Measurements from ENCODE around the gene CALR. TPM values are rescaled to one million over a fixed set of nuclear protein-coding genes. Genes with fewer than 3 reads are reported as not detected.
A peak's percentile ranks its signal among the peaks of the same experiment; 100 is the strongest.
"Not testable (repeated sequence)": the region's sequence is repeated elsewhere in the genome, so short reads cannot be mapped to it uniquely, and the experiment has no call there.

The CALR gene
- total RNA-seq: 1,241 and 1,304 TPM in 2 replicates
- long read RNA-seq, transcript CALR-201 (9 exons, 1,903 nt): major isoform, 548 of 601 reads
- long read RNA-seq, partial matches to known transcripts: 37 of 601 reads
- long read RNA-seq, other reads (novel, unspliced or antisense): 16 of 601 reads

GRCh38 chr19:12937927-12938778 is at the start of gene CALR:
Gene CALR, plus strand, starts transcription at chr19:12938609. Its CDS starts 71 bp downstream, at chr19:12938680.
- Mint-ChIP-seq H3K4me1 (ENCODE audit: unreplicated experiment) (peaks cover 33% of the 10 kb centered on the region), H3K27ac (ENCODE audit: unreplicated experiment) (peak within 1 kb of the TSS; percentile 90), H3K4me3 (ENCODE audit: unreplicated experiment) (peak within 1 kb of the TSS; percentile 90), H3K27me3 (ENCODE audit: unreplicated experiment) (no peaks in the 10 kb centered on the region), H3K36me3 (ENCODE audit: unreplicated experiment) (peaks cover 33% of the 10 kb centered on the region), H3K9me3 (ENCODE audit: unreplicated experiment) (no peaks in the 10 kb centered on the region)
- no peak for TF ChIP-seq CTCF (IDR thresholded peaks at IDR 0.05)
- peak; percentile 100 for DNase-seq (ENCODE audit: extremely low spot score, unreplicated experiment)

DNA sequence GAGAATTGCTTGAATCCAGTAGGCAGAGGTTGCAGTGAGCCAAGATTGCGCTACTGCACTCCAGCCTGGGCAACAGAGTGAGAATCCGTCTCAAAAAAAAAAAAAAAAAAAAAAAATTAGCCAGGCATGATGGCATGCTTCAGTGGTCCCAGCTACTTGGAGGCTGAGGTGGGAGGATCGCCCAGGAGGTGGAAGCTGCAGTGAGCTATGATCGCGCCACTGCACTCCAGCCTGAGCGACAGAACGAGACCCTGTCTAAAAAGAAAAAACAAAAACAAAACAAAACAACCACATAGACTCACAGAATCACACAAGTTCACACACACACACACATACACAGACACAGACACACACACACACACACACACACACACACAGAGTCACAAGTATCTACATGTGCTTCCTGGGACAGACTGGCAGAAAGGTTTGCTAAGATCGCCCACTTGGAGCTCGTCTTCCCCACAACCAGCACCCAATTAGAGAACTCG is 48.1 kb upstream of the CALR start:
- Mint-ChIP-seq H3K27me3 (ENCODE audit: unreplicated experiment) (peaks cover 16% of the 10 kb centered on the region), H3K4me3 (ENCODE audit: unreplicated experiment) (peak overlapping the region; percentile 99), H3K4me1 (ENCODE audit: unreplicated experiment) (peaks cover 18% of the 10 kb centered on the region), H3K27ac (ENCODE audit: unreplicated experiment) (peak overlapping the region; percentile 87)
- DNase-seq (ENCODE audit: extremely low spot score, unreplicated experiment); H3K36me3 Mint-ChIP-seq (ENCODE audit: unreplicated experiment); H3K9me3 Mint-ChIP-seq (ENCODE audit: unreplicated experiment): not testable (repeated sequence)

GRCh38 chr19:12890787-12891552 is 47.4 kb upstream of the CALR start, which contains the start of gene GCDH:
Gene GCDH, plus strand, starts transcription at chr19:12891160. Its CDS starts 145 bp downstream, at chr19:12891305.
- Mint-ChIP-seq H3K27me3 (ENCODE audit: unreplicated experiment) (peaks cover 15% of the 10 kb centered on the region), H3K36me3 (ENCODE audit: unreplicated experiment) (peaks cover 7% of the 10 kb centered on the region), H3K9me3 (ENCODE audit: unreplicated experiment) (no peaks in the 10 kb centered on the region), H3K4me3 (ENCODE audit: unreplicated experiment) (peak within 1 kb of the TSS; percentile 99), H3K4me1 (ENCODE audit: unreplicated experiment) (peaks cover 17% of the 10 kb centered on the region), H3K27ac (ENCODE audit: unreplicated experiment) (peak within 1 kb of the TSS; percentile 87)
- peak; percentile 97 for DNase-seq (ENCODE audit: extremely low spot score, unreplicated experiment)
- no peak for TF ChIP-seq CTCF (IDR thresholded peaks at IDR 0.05)

GRCh38 chr19:12891553-12892021 is 46.8 kb upstream of the CALR start:
- peaks cover 7% of the 10 kb centered on the region for H3K36me3 Mint-ChIP-seq (ENCODE audit: unreplicated experiment)
- peaks cover 10% of the 10 kb centered on the region for H3K27me3 Mint-ChIP-seq (ENCODE audit: unreplicated experiment)
- peak overlapping the region; percentile 99 for H3K4me3 Mint-ChIP-seq (ENCODE audit: unreplicated experiment)
- no peak for TF ChIP-seq CTCF (IDR thresholded peaks at IDR 0.05)
- no peak for DNase-seq (ENCODE audit: extremely low spot score, unreplicated experiment)
- no peaks in the 10 kb centered on the region for H3K9me3 Mint-ChIP-seq (ENCODE audit: unreplicated experiment)
- peaks cover 17% of the 10 kb centered on the region for H3K4me1 Mint-ChIP-seq (ENCODE audit: unreplicated experiment)
- peak overlapping the region; percentile 79 for H3K27ac Mint-ChIP-seq (ENCODE audit: unreplicated experiment)

GRCh38 chr19:12893582-12893981 is 44.8 kb upstream of the CALR start:
- Mint-ChIP-seq H3K36me3 (ENCODE audit: unreplicated experiment) (peaks cover 11% of the 10 kb centered on the region), H3K27ac (ENCODE audit: unreplicated experiment) (no peak overlapping the region), H3K9me3 (ENCODE audit: unreplicated experiment) (no peaks in the 10 kb centered on the region), H3K4me1 (ENCODE audit: unreplicated experiment) (peaks cover 17% of the 10 kb centered on the region), H3K27me3 (ENCODE audit: unreplicated experiment) (no peaks in the 10 kb centered on the region), H3K4me3 (ENCODE audit: unreplicated experiment) (no peak overlapping the region)
- no peak for DNase-seq (ENCODE audit: extremely low spot score, unreplicated experiment)
- no peak for TF ChIP-seq CTCF (IDR thresholded peaks at IDR 0.05)
